Hippocampal formation (tissue), 2 donors: Measurements from ENCODE around the gene UROS.

ENCODE experiments used
- DNase-seq, 2 donors: peaks; one replicate each; lab custom pipeline; 2025; lab: John Stamatoyannopoulos, UW

The UROS gene

GRCh38 chr10:125762692-125763648 is 60.1 kb downstream of the UROS start:
- no peak for DNase-seq

GRCh38 chr10:125761961-125762360 is 61.1 kb downstream of the UROS start:
- DNase-seq, result no peak

GRCh38 chr10:125757742-125758141 is 65.3 kb downstream of the UROS start:
- DNase-seq, result no peak

GRCh38 chr10:125756853-125757487 is 66.1 kb downstream of the UROS start:
- DNase-seq, result no peak

- DNase-seq, result no peak
Measured at GRCh38 chr10:125756196-125756595, 66.9 kb downstream of the UROS start.

GRCh38 chr10:125747417-125747816 is 75.6 kb downstream of the UROS start:
- DNase-seq, result no peak

- DNase-seq, result no peak
Measured at GRCh38 chr10:125744909-125745308, 78.1 kb downstream of the UROS start.

- DNase-seq, result no peak
Measured at GRCh38 chr10:125742465-125742864, 80.6 kb downstream of the UROS start.

GRCh38 chr10:125739994-125740679 is 82.9 kb downstream of the UROS start:
- no peak for DNase-seq
